Activated naive CD4-positive, alpha-beta T cell treated with anti-CD3 and anti-CD28 coated beads, Interleukin-2, amount 10 ng/mL, durations not matched to agents 7 days and 5 days (primary cell): ENCODE measurements around the gene PRLR.
A peak's percentile ranks its signal among the peaks of the same experiment; 100 is the strongest.

ENCODE experiments used
- CTCF ChIA-PET: fragments of 350-600 bp; sonication (Branson Sonifier 250); formaldehyde crosslinking; loops from one replicate; lab custom pipeline; 2021; ENCODE audit warnings: antibody characterized with exemption; lab: Charles Lee
- DNase-seq: peaks from one replicate; pipeline ENCODE4 v3.0.0-alpha.2; 2020
- H3K27ac Mint-ChIP-seq: one replicate; pipeline ENCODE4 v1.8.0; 2021; ENCODE audit warnings: mild to moderate bottlenecking, moderate library complexity, mixed read lengths
- H3K27me3 Mint-ChIP-seq: one replicate; pipeline ENCODE4 v1.8.0; 2021; ENCODE audit warnings: mild to moderate bottlenecking, mixed read lengths
- H3K36me3 Mint-ChIP-seq: one replicate; pipeline ENCODE4 v1.8.0; 2021; ENCODE audit warnings: mixed read lengths
- H3K4me1 Mint-ChIP-seq: one replicate; pipeline ENCODE4 v1.8.0; 2021; ENCODE audit warnings: mixed read lengths
- H3K4me3 Mint-ChIP-seq: one replicate; pipeline ENCODE4 v1.8.0; 2021; ENCODE audit warnings: mild to moderate bottlenecking, moderate library complexity, mixed read lengths
- H3K9me3 Mint-ChIP-seq: one replicate; pipeline ENCODE4 v1.8.0; 2021; ENCODE audit warnings: mixed read lengths

Gene PRLR

DNA sequence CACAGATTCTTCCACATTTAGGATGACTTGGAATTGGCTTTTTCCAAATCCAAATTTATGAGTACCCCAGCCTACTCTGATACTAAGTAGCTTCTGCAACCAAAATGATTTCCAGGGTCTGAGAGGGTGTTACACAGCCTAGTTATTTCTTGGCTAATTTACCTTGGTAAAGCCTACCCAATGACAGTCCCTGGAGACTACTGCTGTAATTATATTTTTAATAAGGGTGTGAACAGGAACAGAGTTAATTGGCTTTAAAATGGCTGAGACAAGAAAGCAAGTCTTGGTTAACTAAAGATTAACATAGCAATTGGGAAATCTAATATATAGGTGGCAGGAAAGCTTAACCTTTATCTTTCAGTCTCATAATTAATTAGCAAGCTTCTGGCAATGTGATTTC lies 9.3 kb downstream of the PRLR start:
- Mint-ChIP-seq H3K9me3 (no peaks in the 10 kb centered on the region), H3K36me3 (no peaks in the 10 kb centered on the region), H3K27ac (no peak overlapping the region), H3K4me1 (no peaks in the 10 kb centered on the region), H3K4me3 (no peak overlapping the region), H3K27me3 (no peaks in the 10 kb centered on the region)
- CTCF ChIA-PET: no interaction called here
- no peak for DNase-seq

DNA sequence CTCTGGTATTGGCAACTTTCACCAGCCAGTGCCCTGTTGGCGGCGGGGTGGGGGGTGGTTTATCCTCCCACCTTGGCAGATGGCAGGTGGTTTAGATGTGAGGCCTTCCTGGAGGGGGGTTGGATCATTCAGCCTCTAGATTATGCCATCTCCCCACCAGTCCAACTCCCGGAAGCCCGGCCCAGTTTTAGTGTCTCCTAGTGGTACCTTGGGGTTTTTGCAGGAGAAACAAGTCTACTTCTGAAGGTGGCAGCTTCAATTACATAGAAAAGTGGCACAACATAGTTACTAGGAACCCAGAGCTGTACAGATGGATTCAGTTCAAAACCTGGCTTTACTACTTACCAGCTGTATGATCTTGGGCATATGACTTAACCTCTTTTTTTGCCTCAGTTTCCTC lies 11.3 kb downstream of the PRLR start:
- H3K4me1 Mint-ChIP-seq: no peaks in the 10 kb centered on the region
- no peak overlapping the region for H3K27ac Mint-ChIP-seq
- no peaks in the 10 kb centered on the region for H3K36me3 Mint-ChIP-seq
- H3K4me3 Mint-ChIP-seq: no peak overlapping the region
- H3K27me3 Mint-ChIP-seq: no peaks in the 10 kb centered on the region
- no peak for DNase-seq
- CTCF ChIA-PET: no interaction called here
- H3K9me3 Mint-ChIP-seq: no peaks in the 10 kb centered on the region

DNA sequence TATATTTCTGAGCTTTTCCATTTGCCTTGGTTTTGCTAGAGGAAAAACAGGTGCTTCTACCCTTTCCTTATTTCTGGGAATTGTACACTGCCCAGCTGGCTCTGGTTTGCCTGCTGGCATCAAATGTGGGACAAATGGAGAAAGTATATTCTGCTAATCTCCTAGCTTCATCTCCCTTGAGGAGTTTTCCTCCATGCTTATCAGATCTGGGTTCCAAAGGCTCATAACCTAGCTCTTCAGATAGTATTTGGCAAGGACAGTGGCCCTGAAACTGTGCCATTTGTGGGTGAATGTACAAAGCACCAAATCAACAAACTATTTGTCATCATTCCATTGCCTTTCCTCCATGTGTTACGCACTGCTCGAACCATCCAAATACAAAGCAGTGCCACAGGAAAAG lies 16.2 kb downstream of the PRLR start:
- no peaks in the 10 kb centered on the region for H3K4me1 Mint-ChIP-seq
- H3K27me3 Mint-ChIP-seq: no peaks in the 10 kb centered on the region
- CTCF ChIA-PET: interaction anchor here (0.7 kb wide), 1 partner anchor 28 kb away, joined by 3 read pairs; no protein-coding TSS in a partner anchor
- H3K4me3 Mint-ChIP-seq: no peak overlapping the region
- H3K36me3 Mint-ChIP-seq: no peaks in the 10 kb centered on the region
- no peak for DNase-seq
- no peak overlapping the region for H3K27ac Mint-ChIP-seq
- no peaks in the 10 kb centered on the region for H3K9me3 Mint-ChIP-seq

- H3K27ac Mint-ChIP-seq: no peak overlapping the region
- no peaks in the 10 kb centered on the region for H3K27me3 Mint-ChIP-seq
- H3K4me3 Mint-ChIP-seq: no peak overlapping the region
- H3K4me1 Mint-ChIP-seq: no peaks in the 10 kb centered on the region
- CTCF ChIA-PET: no interaction called here
- no peaks in the 10 kb centered on the region for H3K36me3 Mint-ChIP-seq
- DNase-seq: no peak
- H3K9me3 Mint-ChIP-seq: no peaks in the 10 kb centered on the region
Measured at GRCh38 chr5:35213608-35214007, 16.7 kb downstream of the PRLR start.

- Mint-ChIP-seq H3K27me3 (peaks cover 3% of the 10 kb centered on the region), H3K9me3 (no peaks in the 10 kb centered on the region), H3K4me3 (no peak overlapping the region), H3K27ac (no peak overlapping the region), H3K4me1 (no peaks in the 10 kb centered on the region), H3K36me3 (no peaks in the 10 kb centered on the region)
- DNase-seq: no peak
- CTCF ChIA-PET: no interaction called here
Measured at GRCh38 chr5:35212122-35212982, 17.9 kb downstream of the PRLR start.

DNA sequence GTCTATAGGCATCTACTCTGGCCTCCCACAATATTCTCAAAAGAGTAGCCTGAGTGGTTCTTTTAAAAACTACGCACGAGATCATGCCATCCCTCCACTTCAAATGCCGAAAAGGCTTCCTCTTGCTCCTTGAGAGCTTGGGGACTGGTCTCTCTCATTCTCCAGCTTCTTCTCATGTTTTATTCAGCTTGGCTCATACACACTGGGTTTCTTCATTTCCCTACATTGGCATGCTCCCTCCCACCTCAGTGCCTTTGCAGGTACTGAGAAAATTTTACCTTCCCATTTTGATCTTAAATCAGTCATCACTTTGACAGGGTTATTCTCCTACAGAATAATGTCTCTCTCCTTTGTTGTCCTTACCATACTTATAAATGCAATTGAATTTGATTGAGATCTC lies 20.4 kb downstream of the PRLR start:
- H3K36me3 Mint-ChIP-seq: no peaks in the 10 kb centered on the region
- H3K4me3 Mint-ChIP-seq: no peak overlapping the region
- DNase-seq: no peak
- CTCF ChIA-PET: interaction anchor here (1.5 kb wide), 1 partner anchor 12 kb away, joined by 4 read pairs; no protein-coding TSS in a partner anchor
- H3K9me3 Mint-ChIP-seq: no peaks in the 10 kb centered on the region
- H3K27ac Mint-ChIP-seq: no peak overlapping the region
- H3K27me3 Mint-ChIP-seq: peaks cover 8% of the 10 kb centered on the region
- no peaks in the 10 kb centered on the region for H3K4me1 Mint-ChIP-seq

- Mint-ChIP-seq H3K27ac (no peak overlapping the region), H3K4me1 (no peaks in the 10 kb centered on the region), H3K4me3 (no peak overlapping the region), H3K27me3 (peaks cover 8% of the 10 kb centered on the region), H3K36me3 (no peaks in the 10 kb centered on the region), H3K9me3 (no peaks in the 10 kb centered on the region)
- no peak for DNase-seq
- CTCF ChIA-PET: no interaction called here
Measured at GRCh38 chr5:35205606-35206005, 24.7 kb downstream of the PRLR start.

- H3K27ac Mint-ChIP-seq: no peak overlapping the region
- CTCF ChIA-PET: no interaction called here
- no peaks in the 10 kb centered on the region for H3K4me1 Mint-ChIP-seq
- no peak overlapping the region for H3K4me3 Mint-ChIP-seq
- no peaks in the 10 kb centered on the region for H3K9me3 Mint-ChIP-seq
- no peak for DNase-seq
- H3K36me3 Mint-ChIP-seq: no peaks in the 10 kb centered on the region
- peaks cover 8% of the 10 kb centered on the region for H3K27me3 Mint-ChIP-seq
Measured at GRCh38 chr5:35205186-35205585, 25.1 kb downstream of the PRLR start.

GRCh38 chr5:35203403-35203802 lies 26.9 kb downstream of the PRLR start:
- Mint-ChIP-seq H3K27ac (no peak overlapping the region), H3K36me3 (no peaks in the 10 kb centered on the region), H3K4me3 (no peak overlapping the region), H3K9me3 (no peaks in the 10 kb centered on the region), H3K27me3 (peaks cover 11% of the 10 kb centered on the region), H3K4me1 (no peaks in the 10 kb centered on the region)
- CTCF ChIA-PET: interaction anchor here (0.6 to 1.6 kb wide), 3 partner anchors 19 to 723 kb away, joined by 3 to 5 read pairs (median 4); no protein-coding TSS in a partner anchor
- DNase-seq: no peak

- Mint-ChIP-seq H3K9me3 (no peaks in the 10 kb centered on the region), H3K4me1 (no peaks in the 10 kb centered on the region), H3K27ac (no peak overlapping the region), H3K4me3 (no peak overlapping the region), H3K27me3 (peaks cover 15% of the 10 kb centered on the region), H3K36me3 (no peaks in the 10 kb centered on the region)
- peak; percentile 47 for DNase-seq
- CTCF ChIA-PET: interaction anchor here (0.6 to 1.6 kb wide), 3 partner anchors 20 to 723 kb away, joined by 3 to 5 read pairs (median 4); no protein-coding TSS in a partner anchor
Measured at GRCh38 chr5:35202319-35203111, 27.8 kb downstream of the PRLR start.

DNA sequence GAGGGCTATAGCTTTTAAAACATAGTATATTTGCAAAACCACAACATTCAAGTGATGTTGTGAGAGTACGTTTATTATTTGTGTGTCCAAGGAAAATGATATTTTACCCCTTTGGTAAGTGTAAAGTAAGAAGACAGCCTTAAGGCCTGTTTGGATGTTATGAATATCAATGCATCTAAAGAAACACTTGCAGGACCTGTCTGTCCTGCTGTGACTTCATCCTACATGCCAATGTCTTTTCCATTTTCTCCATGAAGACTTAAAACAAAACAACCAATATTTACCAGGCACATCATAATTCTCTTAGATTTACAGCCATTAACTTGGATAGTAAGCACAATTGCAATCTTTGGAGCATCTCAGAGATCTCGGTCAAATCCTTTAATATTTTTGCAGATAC lies 29.0 kb downstream of the PRLR start:
- CTCF ChIA-PET: no interaction called here

DNA sequence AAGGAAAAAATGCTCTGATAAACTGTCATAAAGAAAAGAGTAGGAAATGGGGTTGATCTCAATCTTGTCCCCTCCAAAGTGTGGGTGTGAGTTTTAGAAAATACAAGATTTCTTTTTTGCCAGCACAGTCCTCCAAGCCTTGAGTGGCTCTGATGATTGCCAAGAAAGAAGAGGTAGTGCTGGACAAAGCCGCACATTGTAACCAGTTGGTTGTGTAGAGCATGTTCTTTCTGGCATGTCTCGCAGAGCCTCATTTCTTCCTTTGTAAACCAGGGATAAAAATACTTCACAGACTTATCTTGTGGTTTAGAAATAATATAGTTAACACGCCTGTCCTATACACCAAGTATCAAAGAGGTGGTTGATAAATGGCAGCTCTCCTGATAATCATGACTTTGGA lies 30.4 kb downstream of the PRLR start:
- no peak overlapping the region for H3K27ac Mint-ChIP-seq
- H3K4me3 Mint-ChIP-seq: no peak overlapping the region
- no peaks in the 10 kb centered on the region for H3K9me3 Mint-ChIP-seq
- H3K27me3 Mint-ChIP-seq: peaks cover 14% of the 10 kb centered on the region
- H3K36me3 Mint-ChIP-seq: no peaks in the 10 kb centered on the region
- no peaks in the 10 kb centered on the region for H3K4me1 Mint-ChIP-seq
- DNase-seq: no peak
- CTCF ChIA-PET: no interaction called here

More for the DNA sequence above, 29.0 kb downstream of the PRLR start:
- no peaks in the 10 kb centered on the region for H3K4me1 Mint-ChIP-seq
- H3K4me3 Mint-ChIP-seq: no peak overlapping the region
- H3K9me3 Mint-ChIP-seq: no peaks in the 10 kb centered on the region
- no peaks in the 10 kb centered on the region for H3K36me3 Mint-ChIP-seq
- peaks cover 18% of the 10 kb centered on the region for H3K27me3 Mint-ChIP-seq
- no peak overlapping the region for H3K27ac Mint-ChIP-seq
- DNase-seq: no peak

GRCh38 chr5:35198686-35199085 lies 31.6 kb downstream of the PRLR start:
- no peak for DNase-seq
- no peaks in the 10 kb centered on the region for H3K4me1 Mint-ChIP-seq
- CTCF ChIA-PET: interaction anchor here (1.1 kb wide), 1 partner anchor 11 kb away, joined by 4 read pairs; no protein-coding TSS in a partner anchor

GRCh38 chr5:35198075-35198474 lies 32.2 kb downstream of the PRLR start:
- Mint-ChIP-seq H3K4me3 (no peak overlapping the region), H3K27me3 (peaks cover 18% of the 10 kb centered on the region), H3K27ac (no peak overlapping the region), H3K36me3 (no peaks in the 10 kb centered on the region), H3K4me1 (no peaks in the 10 kb centered on the region), H3K9me3 (no peaks in the 10 kb centered on the region)
- no peak for DNase-seq
- CTCF ChIA-PET: interaction anchor here (1.1 kb wide), 1 partner anchor 11 kb away, joined by 4 read pairs; no protein-coding TSS in a partner anchor

More at GRCh38 chr5:35198686-35199085, 31.6 kb downstream of the PRLR start:
- peaks cover 18% of the 10 kb centered on the region for H3K27me3 Mint-ChIP-seq
- H3K4me3 Mint-ChIP-seq: no peak overlapping the region
- no peak overlapping the region for H3K27ac Mint-ChIP-seq
- no peaks in the 10 kb centered on the region for H3K9me3 Mint-ChIP-seq
- H3K36me3 Mint-ChIP-seq: no peaks in the 10 kb centered on the region
